ENCODE results near the gene HDAC4. TPM values are rescaled to one million over a fixed set of nuclear protein-coding genes. Genes with fewer than 3 reads are reported as not detected.

Gene HDAC4
- total and polyA plus RNA-seq, 9 of the 15 experiments (the other 6 are each of a cell fraction or from before 2014, with no cell fraction given) = 0.11 to 20.2 (median 4.0) TPM

GRCh38 chr2:239258248-239258647 lies 142.6 kb downstream of the HDAC4 start (continued):
- TF ChIP-seq HMBOX1 (IDR thresholded peaks at IDR 0.05) (peak; percentile 85), RFX1 (IDR thresholded peaks at IDR 0.05) (no peak), KAT8 (IDR thresholded peaks at IDR 0.05; ENCODE audit: low read depth) (no peak), BHLHE40 (IDR thresholded peaks at IDR 0.05; ENCODE audit: low read length) (no peak), CBX8 (IDR thresholded peaks at IDR 0.05; ENCODE audit: borderline replicate concordance, extremely low read depth, low read depth, low read length, poor library complexity, severe bottlenecking) (no peak), CEBPB (tag; IDR thresholded peaks at IDR 0.05) (no peak), ZNF76 (CRISPR knock-in tag; IDR thresholded peaks at IDR 0.05; ENCODE audit: borderline replicate concordance) (no peak), MLX (CRISPR knock-in tag; conservative IDR thresholded peaks at IDR 0.05) (no peak), ARID3B (CRISPR knock-in tag; IDR thresholded peaks at IDR 0.05; ENCODE audit: borderline replicate concordance) (no peak), NFE2 (IDR thresholded peaks at IDR 0.05; ENCODE audit: low read depth) (peak; percentile 70), RAD21 (CRISPR knock-in tag; conservative IDR thresholded peaks at IDR 0.05 in 1 of 2, IDR thresholded peaks at IDR 0.05 in 1 of 2) (no peak), RAD51 (IDR thresholded peaks at IDR 0.05; ENCODE audit: borderline replicate concordance, low read depth) (no peak), ZNF589 (CRISPR knock-in tag; IDR thresholded peaks at IDR 0.05; ENCODE audit: low read depth) (no peak), PHB (CRISPR knock-in tag; IDR thresholded peaks at IDR 0.05) (no peak), ZNF707 (CRISPR knock-in tag; conservative IDR thresholded peaks at IDR 0.05) (no peak), ZKSCAN1 (IDR thresholded peaks at IDR 0.05; ENCODE audit: low read depth, low read length) (no peak), ZNF263 (CRISPR knock-in tag; IDR thresholded peaks at IDR 0.05; ENCODE audit: borderline replicate concordance) (no peak), RREB1 (CRISPR knock-in tag; IDR thresholded peaks at IDR 0.05) (no peak), ZNF133 (CRISPR knock-in tag; IDR thresholded peaks at IDR 0.05) (no peak), MTA2 (IDR thresholded peaks at IDR 0.05; ENCODE audit: low read depth) (no peak), ZC3H11A (IDR thresholded peaks at IDR 0.05; ENCODE audit: low read depth, low read length) (no peak), CREM (IDR thresholded peaks at IDR 0.05; ENCODE audit: low read depth) (0 out of 2 replicates have a peak, but pooled peaks have one; percentile 31)
